GM21717 (cell line): Measurements from ENCODE around the gene PRRT1B.
"Not testable (repeated sequence)": the region's sequence is repeated elsewhere in the genome, so short reads cannot be mapped to it uniquely, and the experiment has no call there.

Experiments used
- ATAC-seq: cut with Tn5 transposase; IDR thresholded peaks from one replicate; pipeline ENCODE4 v1.9.1; 2021; ENCODE audit warnings: mild to moderate bottlenecking, moderate library complexity; ENCODE audit not compliant: unreplicated experiment

Gene PRRT1B

GRCh38 chr9:131549186-131549585 is 3.9 kb downstream of the PRRT1B start:
- not testable (repeated sequence) for ATAC-seq

- not testable (repeated sequence) for ATAC-seq
Measured at GRCh38 chr9:131550465-131550864, 5.1 kb downstream of the PRRT1B start.

GRCh38 chr9:131552030-131552429 is 6.7 kb downstream of the PRRT1B start:
- ATAC-seq: no peak

GRCh38 chr9:131554087-131554842 is 8.9 kb downstream of the PRRT1B start:
- ATAC-seq: no peak

GRCh38 chr9:131554843-131555351 is 9.6 kb downstream of the PRRT1B start:
- no peak for ATAC-seq

- ATAC-seq: no peak
Measured at GRCh38 chr9:131555841-131556673, 10.7 kb downstream of the PRRT1B start.

GRCh38 chr9:131557855-131558548 is 12.7 kb downstream of the PRRT1B start:
- no peak for ATAC-seq

- no peak for ATAC-seq
Measured at GRCh38 chr9:131559421-131560000, 14.2 kb downstream of the PRRT1B start.

- ATAC-seq: no peak
Measured at GRCh38 chr9:131562032-131562959, 17.0 kb downstream of the PRRT1B start.

GRCh38 chr9:131565369-131565768 is 20.0 kb downstream of the PRRT1B start:
- no peak for ATAC-seq

GRCh38 chr9:131566158-131566557 is 20.8 kb downstream of the PRRT1B start:
- ATAC-seq: no peak

GRCh38 chr9:131567910-131568309 is 22.6 kb downstream of the PRRT1B start:
- no peak for ATAC-seq

- no peak for ATAC-seq
Measured at GRCh38 chr9:131574730-131575640, 29.7 kb downstream of the PRRT1B start.

- no peak for ATAC-seq
Measured at GRCh38 chr9:131575946-131576853, 30.9 kb downstream of the PRRT1B start.

GRCh38 chr9:131577005-131578000 is 32.0 kb downstream of the PRRT1B start:
- ATAC-seq: no peak

- no peak for ATAC-seq
Measured at GRCh38 chr9:131578021-131578420, 32.7 kb downstream of the PRRT1B start.
